GM18519 (cell line): ENCODE data around the gene HOXB5.

Experiments used
- ATAC-seq: cut with Tn5 transposase; IDR thresholded peaks from one replicate; pipeline ENCODE4 v1.9.1; 2021; ENCODE audit warnings: mild to moderate bottlenecking, moderate library complexity; ENCODE audit not compliant: unreplicated experiment, low FRiP score

Gene HOXB5

DNA sequence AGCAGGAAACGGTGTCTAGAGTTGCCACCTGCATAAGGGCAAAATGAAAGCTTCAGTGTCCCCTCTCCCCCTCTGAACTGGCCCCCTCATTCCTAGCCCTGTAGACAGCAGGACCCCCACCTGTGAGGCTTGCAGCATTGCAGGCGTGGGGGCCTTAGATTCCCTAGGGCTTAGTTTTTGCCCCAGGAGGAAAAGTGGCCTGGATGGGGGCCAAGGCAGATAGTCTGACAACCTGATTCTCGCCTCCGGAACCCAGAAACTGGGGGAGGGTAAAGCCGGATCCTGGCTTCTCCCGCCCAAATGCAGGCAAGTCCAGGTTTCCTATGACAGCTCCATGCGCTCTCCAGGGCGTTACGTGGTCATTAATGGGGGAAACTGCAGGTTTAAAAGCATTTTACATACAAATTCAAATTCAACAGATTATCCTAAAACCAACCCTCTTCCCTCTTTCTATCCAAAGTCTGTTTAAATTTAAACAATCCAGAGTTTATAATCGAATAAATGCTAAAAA, 11.9 kb upstream of the HOXB5 start:
- ATAC-seq = no peak

DNA sequence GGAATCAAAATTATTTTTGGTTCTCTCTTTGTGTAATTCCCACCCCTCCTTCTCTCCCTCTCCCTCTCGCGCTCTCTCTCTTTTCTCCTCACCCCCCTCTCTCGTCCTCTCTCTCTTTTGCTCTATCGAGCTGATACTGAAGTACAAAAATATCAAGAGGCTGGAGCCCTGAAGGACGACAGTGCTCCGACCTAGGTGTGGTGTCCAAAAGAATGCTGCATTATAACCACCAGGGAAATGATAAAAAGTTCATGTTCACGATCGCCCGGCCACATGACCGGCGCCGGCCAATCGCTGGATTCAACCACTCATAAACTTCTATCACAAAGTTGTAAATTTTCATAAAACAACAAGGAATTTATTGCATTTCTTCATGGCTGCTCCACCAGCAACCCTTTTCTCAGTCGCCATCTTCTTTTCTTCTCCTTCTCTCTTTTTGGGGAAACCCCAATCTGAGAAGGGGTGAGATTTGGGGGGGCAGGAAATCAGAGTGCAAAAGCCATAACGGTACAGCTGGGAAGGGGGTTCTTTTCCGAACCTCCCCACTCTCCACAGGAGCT, 11.3 kb upstream of the HOXB5 start, which contains the start of gene HOXB6:
Gene HOXB6, minus strand, starts transcription at position 217 of the 560 bp plus-strand sequence. CDS start 6,836 bp downstream, outside the sequence.
- ATAC-seq = no peak

DNA sequence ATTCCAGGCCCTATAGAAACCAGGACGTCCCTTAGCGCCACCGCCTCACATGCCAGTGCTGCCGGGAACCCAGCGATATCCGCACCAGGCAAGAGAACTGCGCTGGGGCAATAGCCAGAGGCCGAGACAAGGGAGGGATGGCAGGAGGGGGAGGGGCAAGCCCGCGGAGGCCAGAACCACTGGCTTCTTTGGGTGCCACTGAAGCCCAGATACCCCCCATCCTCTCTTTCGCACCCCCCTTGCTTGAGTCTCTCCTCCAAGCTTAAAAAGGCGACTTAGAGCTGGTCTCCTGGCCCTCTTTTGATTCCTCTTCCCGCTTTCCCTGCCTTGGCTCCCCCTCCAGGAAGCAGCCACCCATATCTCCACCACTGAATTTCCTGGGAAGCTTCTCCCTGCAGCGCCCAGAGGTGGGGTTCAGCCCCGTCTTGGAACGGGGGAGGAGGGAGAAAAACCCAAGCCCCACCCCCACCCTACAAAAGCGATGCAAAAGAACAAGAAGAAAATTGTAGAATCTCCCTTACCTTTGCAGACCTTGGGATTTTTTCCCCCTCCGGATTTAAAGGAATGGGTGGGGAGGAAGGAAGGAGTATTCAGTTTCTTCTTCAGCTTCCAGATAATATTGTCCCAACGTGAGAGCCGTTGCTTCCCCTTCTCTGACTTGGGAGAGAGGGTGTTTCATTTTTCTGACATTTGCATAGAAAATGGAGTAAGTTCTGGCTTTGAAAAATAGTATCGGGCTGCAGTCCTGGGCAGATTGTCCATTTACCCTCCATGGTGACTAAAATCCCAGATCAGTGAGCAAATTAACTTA, 10.6 kb upstream of the HOXB5 start:
- ATAC-seq = no peak

DNA sequence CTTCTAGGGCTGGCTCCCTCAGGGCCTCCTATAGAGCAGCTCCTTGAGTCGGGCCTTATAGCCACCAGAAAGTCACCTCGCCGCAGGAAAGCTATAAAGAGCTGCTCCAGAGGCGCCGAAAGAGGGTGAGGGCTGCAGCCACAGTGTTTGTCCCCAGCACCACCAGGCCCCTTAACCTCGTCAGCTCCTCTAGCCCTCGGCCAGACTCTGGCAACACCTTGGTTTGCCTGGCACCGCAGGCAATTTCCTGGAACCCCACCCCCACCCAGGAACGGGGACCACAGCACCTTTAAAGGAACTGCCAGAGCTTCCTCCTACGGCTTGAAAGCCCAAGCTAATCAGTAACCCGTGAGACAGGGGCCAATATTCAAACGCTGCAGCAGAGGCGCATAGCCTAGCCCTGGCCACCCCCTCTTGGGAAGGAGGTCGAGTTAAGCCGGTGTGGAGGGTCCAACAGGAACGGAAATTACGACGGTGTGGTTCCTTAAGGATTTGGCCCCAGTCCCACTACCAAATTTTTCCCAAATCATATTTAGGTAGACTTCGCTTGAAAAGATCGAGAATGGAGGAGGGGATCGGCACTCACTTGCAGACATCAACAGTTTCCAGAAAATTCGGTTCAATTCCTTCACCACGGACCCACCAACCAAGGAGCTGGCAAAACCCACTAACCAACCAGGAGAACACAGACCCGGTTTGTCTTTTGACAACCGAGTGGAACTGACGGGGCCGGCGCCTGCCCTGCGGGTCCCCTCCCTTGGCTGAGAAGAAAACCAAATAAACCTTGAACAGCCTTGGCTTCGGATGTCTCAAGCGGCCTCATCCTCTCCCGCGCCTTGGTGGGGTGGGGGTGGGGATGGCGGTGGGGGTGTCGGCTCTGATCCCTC, 8.2 kb upstream of the HOXB5 start:
- no peak for ATAC-seq

DNA sequence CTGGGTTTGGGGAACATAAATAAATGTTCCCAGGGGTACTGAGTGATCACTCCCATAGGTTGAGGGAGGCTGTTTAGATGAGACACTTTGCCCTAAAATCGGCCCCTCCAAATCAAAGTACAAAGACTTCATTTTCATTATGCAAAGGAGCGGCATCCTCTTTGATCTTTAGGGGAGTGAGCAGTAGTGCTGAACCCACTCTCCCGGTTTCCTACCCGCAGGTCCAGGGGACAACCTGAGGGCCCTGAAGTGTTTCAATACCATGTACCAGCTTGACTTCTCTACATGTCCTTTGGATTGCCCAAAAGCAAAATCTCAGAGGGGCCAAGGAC, 7.6 kb upstream of the HOXB5 start:
- no peak for ATAC-seq

DNA sequence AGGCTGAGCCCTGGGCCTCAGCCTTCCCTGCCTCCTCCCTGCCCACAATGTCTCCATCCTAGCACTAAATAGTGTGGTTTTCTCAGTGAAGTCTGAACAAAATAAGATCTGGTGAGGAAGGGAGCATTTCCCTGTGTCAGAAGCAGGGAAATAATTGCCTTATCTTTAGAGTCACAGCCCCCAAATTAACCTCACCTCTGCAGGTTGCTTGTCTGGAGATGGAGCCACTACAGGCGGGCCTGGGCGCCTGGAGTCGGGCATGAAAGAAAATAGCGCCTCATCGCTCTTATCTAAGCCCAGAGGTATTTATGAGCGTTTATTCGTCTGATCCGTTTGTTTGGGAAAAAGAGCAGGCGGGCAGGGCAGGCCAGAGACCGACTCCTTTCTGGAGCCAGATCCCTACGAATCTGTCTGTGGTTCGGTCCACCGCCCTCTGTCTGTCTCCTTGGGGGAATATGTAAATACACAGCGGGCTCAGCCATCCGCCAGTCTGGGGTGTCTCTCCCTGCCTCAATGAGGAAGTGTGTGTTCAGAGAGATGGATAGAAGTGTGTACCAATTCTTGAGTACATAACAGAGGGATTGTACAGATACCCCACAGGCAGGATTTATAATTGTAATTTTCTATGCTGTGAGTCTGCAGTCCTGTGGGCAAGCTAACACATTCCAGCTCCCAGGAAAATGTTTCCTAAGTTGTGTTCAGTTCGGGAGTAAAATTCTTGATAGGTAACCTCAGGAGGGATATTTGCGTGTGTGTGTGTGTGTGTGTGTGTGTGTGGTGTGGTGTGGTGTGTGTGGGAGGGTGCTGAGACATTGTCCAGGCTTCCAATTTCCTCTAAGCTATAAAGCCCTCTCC, 6.9 kb upstream of the HOXB5 start:
- no peak for ATAC-seq

DNA sequence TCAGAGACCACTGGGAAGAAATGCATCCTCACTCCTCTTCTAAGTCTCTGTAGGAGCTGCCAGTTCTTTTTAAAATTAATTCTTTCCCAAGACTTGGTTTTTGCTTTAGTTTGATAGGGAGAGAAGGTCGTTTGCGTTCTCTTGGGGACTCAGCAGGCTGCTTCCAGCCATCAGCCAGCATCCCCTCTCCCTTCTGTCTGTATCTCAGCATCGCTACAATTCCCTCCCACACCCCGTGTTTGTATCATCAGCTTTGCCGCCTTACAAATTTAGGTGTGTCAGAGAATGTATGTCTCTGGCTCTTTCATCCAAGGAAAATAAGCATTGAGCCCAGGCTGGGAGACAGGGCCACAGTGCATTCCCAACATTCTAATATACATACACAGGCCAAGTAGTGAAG, 5.8 kb upstream of the HOXB5 start:
- ATAC-seq = no peak

DNA sequence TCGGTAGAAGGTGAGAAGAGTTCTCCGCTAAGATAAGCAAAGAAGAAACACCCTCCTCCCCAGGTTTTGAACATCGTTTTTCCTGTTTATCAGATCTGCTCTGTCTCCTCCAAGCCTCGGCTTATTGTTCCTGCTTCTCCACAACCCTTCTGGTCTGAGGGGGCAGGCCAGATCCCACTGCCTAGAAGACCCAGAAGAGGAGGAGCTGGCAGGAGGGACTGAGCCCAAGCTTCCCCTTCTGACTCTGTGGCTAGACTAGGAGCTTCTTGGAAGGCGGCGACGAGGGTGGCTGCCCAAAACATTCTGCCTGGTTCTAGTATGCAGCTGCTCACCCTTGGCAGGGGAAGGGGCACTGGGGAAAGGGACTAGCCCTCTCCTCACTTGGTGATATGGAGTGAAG, 5.2 kb upstream of the HOXB5 start:
- no peak for ATAC-seq

DNA sequence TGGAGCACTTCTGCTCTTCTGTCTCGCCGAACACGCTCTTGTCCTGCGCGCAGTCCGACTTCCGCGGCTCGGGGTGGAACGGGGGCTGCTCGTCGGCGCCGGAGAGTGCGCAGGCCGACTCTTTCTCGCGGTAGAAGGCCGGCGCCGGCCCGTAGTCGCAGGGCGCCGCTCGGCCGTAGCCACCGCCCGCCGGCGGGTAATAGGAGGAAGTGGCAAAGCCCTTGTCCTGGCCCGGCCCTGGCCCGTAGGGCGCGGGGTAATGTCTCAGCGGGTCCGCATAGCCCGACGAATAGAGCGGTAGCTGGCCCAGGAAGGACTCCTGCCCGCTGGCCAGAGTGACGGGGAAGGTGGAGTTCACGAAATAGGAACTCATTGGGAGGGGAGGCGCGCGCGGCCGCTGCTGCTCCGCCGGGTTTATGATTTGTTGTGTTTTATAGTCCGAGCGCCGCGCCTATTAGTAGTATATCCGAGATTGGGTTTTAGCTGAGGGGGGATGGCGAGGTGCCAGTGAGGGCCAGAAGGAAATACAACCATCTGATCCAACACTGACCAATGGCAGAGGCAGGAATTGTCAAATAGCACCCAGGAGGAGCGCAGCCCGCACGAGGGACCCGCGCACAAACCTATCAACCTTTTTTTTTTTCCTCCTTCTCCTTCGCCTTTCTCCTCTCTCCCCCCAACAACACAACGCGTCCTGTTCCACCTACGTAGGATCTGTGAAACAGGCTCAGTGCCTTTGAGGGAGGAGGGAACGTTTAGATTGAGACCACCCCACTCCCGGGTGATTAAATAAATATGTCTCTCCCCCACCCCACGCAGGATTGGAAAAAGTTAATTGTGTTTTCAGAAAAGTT, 4.4 kb upstream of the HOXB5 start:
- no peak for ATAC-seq

DNA sequence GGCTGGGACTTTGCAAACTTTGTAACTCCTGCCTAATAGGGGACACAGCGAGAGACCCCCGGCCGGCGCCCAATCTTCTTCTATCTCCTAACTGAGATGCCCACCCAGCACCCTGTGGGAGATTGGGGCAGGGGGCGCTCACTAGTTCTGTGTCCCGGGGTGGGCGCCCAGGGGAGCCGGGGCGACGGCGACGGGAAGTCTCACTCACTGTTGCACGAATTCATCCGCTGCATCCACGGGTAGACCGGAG, 3.9 kb upstream of the HOXB5 start:
- no peak for ATAC-seq

DNA sequence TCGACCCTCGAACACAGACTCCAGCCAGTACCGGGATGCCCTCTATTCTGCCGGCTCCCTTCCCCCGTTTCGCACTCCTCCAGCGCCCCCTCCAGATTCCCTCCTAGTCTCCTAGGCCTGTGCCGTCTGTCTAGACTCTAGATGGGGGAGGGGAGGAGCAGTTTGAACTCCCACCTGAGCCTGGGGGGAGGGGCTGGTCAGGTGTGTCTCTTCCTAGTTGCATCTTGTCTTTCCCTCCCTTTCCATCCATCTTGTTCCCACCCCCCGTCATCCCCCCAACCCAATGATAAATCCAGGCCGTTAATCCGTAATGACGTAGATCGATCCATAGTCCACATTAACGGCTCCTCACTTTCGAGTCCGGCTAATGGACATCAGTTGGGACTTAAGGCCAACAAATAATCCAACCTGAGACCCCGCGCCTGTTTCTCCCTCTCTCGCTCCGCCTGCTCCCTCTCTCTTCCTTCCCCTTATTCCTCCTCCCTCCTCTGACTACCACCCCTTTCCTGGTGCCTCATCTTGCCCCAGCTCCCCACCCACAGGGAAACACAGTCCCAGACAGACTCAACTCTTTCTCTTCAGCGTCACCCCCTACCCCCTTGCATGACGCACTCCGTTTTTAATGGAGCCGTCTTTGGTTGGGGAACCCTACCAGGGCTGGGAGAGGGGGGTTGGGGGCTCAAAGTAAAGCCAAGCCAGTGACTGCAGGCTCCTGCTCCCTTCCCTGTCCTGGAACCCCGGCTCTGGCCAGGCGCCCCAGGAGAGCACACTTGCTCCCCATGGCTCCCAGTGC, 3.4 kb upstream of the HOXB5 start:
- ATAC-seq = no peak

DNA sequence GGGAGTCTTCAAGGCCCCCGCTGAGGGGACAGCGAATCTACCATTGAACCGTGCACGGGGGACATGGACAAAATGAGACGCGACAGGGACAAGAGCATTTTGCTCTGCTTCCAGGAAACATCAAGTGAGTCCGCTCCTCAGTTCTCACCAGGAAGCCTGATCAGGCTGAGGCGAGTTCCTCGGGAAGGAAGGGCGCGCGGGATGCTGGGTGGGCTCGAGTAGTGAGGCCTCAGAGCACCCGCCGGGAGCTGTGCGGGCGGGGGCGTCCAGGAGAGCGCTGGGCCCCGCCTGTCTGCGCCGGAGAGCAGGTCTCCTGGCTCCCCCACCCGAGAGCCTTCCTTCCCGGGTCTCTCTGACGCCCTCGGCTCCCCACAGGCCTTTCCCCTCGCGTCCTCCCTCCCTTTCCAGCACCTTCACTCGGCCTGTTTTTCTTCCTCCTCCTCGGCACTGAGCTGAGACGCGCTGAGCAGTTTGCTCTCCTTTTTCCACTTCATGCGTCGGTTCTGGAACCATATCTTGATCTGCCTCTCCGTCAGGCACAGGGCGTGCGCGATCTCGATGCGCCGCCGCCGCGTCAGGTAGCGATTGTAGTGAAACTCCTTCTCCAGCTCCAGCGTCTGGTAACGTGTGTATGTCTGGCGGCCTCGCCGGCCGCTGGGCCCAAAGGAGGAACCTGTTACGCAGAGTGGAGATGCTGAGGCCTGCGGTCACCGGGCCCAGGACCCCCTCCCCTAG, 2.6 kb upstream of the HOXB5 start:
- ATAC-seq = no peak

DNA sequence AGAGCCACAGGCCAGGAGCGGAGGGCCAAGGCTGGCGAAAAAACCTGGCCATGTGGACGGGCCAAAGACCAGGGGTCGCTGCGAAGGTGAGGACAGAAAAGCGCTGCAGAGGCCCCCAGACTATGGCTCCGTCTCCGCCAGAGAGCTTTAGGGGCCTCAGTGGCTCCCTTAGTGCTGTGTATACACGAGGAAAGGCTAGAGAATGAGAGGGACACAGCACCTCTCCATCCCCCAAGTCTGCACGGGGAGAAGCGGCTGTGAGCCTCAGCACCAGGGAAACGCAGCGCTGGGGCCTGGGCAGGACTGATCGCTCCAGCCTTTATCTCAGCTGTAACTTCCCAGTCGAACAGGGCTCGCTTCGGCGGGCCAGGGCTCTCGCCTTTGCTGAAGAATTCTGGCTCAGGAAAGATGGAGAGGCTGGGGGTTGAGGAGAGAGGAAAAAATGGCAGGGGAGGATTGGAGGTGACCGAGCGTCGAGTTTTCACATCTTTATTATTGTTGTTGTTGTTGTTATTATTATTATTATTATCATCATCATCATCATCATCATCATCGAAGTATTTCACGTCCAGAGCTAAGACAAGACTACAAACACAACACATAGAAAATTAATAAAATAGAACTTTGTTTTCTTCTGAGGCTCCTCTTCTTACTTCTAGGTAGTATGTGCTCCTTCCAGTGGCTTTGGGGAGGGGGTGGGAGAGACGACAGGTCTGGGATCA, 1.9 kb upstream of the HOXB5 start:
- no peak for ATAC-seq

DNA sequence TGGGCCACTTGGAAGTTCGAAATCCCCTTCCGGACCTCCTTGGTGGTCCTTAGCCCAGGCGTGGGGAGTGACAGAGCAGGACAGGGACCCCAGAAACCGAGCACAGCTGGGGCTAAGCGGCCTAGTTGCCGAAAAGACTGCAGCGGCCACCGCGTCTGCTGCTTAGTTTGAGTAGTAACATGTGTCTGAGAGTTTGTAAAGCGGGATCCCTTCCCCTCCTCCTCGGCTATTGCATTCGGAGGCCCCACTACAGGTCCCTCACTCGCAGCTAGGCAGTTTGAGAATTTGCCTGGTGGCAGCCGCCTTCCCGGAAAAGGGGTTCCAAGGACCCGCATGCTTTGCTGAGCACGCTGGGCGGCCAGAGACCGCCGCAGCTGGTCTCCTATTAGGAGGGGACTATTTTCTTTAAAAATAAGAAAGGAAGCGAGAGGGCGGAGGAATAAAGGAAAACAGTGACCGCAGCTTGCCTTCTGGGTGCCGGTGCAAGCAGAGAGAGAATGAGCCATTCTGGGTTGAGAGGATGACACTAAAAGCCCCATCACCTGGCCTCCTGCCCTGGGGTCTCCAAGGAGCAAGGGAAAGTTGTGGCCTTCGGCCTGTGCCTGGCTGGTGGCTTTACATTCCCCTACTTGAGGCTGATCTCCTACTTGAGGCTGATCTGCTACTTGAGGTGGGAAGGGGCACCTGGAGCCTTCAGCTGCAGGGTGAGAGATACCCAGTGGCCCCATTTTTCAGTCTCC, 1.1 kb upstream of the HOXB5 start:
- no peak for ATAC-seq

DNA sequence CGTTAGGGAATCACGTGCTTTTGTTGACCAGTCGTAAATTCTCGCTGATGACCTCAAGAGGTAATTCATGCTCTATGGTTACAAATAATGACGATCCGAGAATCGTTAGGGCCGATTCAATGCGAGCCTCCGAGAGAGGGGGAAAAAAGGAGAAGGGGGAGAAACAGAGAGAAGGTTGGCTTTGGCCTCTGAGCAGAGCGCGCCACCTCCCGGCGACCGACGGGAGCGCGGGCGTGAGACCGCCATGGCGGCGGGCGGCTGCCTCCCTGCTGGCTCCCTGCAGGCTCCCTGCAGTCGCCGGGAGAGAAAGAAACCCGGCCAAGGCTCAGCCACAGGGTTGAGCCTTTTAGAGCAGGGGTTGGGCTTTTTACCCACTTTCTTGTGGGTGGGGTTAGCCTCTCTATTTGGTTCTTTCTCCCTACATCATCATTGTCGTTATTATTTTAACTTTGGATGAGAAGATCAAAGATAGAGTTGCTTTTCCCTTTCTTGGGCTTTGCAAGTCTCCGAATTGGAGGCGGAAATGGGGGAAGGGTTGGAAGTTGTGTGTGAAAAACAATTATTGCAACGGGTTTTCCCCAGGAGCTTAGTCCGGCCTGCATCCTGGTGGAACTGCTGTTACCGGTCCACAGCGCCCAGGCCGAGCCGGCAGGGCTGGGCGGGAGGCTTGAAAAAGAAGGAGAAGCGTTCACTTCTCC, 410 bp upstream of the HOXB5 start:
- no peak for ATAC-seq

DNA sequence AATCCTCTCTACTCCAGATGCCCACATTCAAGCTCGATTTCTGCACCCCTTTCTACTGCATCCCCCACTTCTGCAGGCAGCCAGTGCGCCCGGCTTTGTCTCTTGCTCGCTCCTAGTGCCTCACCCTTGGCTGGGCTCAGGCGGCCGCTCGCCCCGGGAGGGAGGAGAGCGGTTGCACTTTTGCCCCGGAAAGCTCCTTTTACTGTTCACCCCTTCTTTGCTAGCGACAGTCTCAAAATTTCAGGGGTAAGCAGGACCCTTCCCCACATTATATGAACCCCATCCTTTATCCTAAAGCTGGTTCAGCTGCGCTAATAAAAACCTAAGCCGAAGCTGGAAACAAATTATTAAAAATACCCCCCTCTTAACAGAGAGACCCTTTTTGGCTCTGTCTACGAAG, 1.0 kb downstream of the HOXB5 start:
- no peak for ATAC-seq
